MCF 10A (cell line): ENCODE results near the gene GNAO1. TPM values are rescaled to one million over a fixed set of nuclear protein-coding genes. Genes with fewer than 3 reads are reported as not detected.

Source experiments
- BruUV-seq: library from RNA; stranded (reverse); fragments of 400-500 nt; replicated peaks from 2 replicates; lab custom pipeline; 2021; lab: Mats Ljungman, UMichigan
- CTCF ChIA-PET: fragments of 300-600 bp; sonication (Branson Sonifier 250); formaldehyde crosslinking; extraction: SDS; loops from one replicate; lab custom pipeline; 2021; ENCODE audit warnings: antibody characterized with exemption, inconsistent platforms; lab: Yijun Ruan, JAX
- POLR2A ChIA-PET: fragments of 300-600, 350-650 bp; sonication (Branson Sonifier 250); formaldehyde crosslinking; extraction: SDS; loops from one replicate; lab custom pipeline; 2020; ENCODE audit warnings: antibody characterized with exemption, inconsistent platforms; lab: Yijun Ruan, JAX
- DNase-seq: peaks from one replicate; pipeline ENCODE4 v3.0.0-alpha.2; 2018; ENCODE audit not compliant: unreplicated experiment
- H3K27ac Mint-ChIP-seq: one replicate; pipeline ENCODE4 v1.8.0; 2022; ENCODE audit warnings: mild to moderate bottlenecking, low read depth, mixed read lengths; ENCODE audit not compliant: unreplicated experiment
- H3K27me3 Mint-ChIP-seq: one replicate; pipeline ENCODE4 v1.8.0; 2022; ENCODE audit warnings: mixed read lengths; ENCODE audit not compliant: insufficient read depth, unreplicated experiment
- H3K36me3 Mint-ChIP-seq: one replicate; pipeline ENCODE4 v1.8.0; 2022; ENCODE audit warnings: mild to moderate bottlenecking, moderate library complexity, mixed read lengths; ENCODE audit not compliant: insufficient read depth, unreplicated experiment
- H3K4me1 Mint-ChIP-seq: one replicate; pipeline ENCODE4 v1.8.0; 2022; ENCODE audit warnings: mixed read lengths; ENCODE audit not compliant: insufficient read depth, unreplicated experiment
- H3K4me3 Mint-ChIP-seq: one replicate; pipeline ENCODE4 v1.8.0; 2022; ENCODE audit warnings: mild to moderate bottlenecking, moderate library complexity, mixed read lengths; ENCODE audit not compliant: unreplicated experiment
- H3K9me3 Mint-ChIP-seq: one replicate; pipeline ENCODE4 v1.8.0; 2022; ENCODE audit warnings: mixed read lengths; ENCODE audit not compliant: unreplicated experiment
- CTCF ChIP-seq: fragments of 200-600 bp; IDR thresholded peaks from one replicate; pipeline ENCODE4 v1.8.0; 2022; ENCODE audit warnings: antibody characterized with exemption, mild to moderate bottlenecking; ENCODE audit not compliant: unreplicated experiment
- intact Hi-C: fragments of 100-400 bp; cut with micrococcal nuclease; formaldehyde crosslinking; loops from 2 replicates; pipeline ENCODE4 v1.14.1; 2022
- total RNA-seq: library from RNA; stranded (reverse); gene quantifications from 2 replicates; pipeline ENCODE4 v1.2.3, GENCODE V29; 2022

Gene GNAO1
- total RNA-seq, 1 experiment from 2014 or later, result 0.44 TPM

GRCh38 chr16:56312556-56312955, 121.3 kb downstream of the GNAO1 start:
- Mint-ChIP-seq H3K4me1 (no peaks in the 10 kb centered on the region), H3K36me3 (peaks cover 7% of the 10 kb centered on the region), H3K27me3 (peaks cover 46% of the 10 kb centered on the region), H3K4me3 (no peak overlapping the region), H3K27ac (no peak overlapping the region), H3K9me3 (no peaks in the 10 kb centered on the region)
- intact Hi-C loops, result loop anchor here (10.0 kb wide), 2 partner anchors 458 to 848 kb away; no protein-coding TSS in a partner anchor
- ChIA-PET POLR2A (interaction anchor here (1.3 kb wide), 1 partner anchor 370 kb away, joined by 4 read pairs; no protein-coding TSS in a partner anchor), CTCF (interaction anchor here (0.7 to 0.9 kb wide), 3 partner anchors 53 to 390 kb away, joined by 3 to 4 read pairs (median 3); no protein-coding TSS in a partner anchor)
- BruUV-seq, result no TSS peak
- TF ChIP-seq CTCF, result no peak
- DNase-seq, result no peak

GRCh38 chr16:56314244-56314850, 123.1 kb downstream of the GNAO1 start:
- Mint-ChIP-seq H3K27me3 (peaks cover 32% of the 10 kb centered on the region), H3K27ac (no peak overlapping the region), H3K4me1 (no peaks in the 10 kb centered on the region), H3K36me3 (no peaks in the 10 kb centered on the region), H3K9me3 (no peaks in the 10 kb centered on the region), H3K4me3 (no peak overlapping the region)
- CTCF ChIA-PET, result interaction anchor here (0.6 kb wide), 1 partner anchor 119 kb away, joined by 4 read pairs; no protein-coding TSS in a partner anchor
- BruUV-seq, result no TSS peak
- POLR2A ChIA-PET, result no interaction called here
- intact Hi-C loops, result loop anchor here (10.0 kb wide), 2 partner anchors 460 to 850 kb away; no protein-coding TSS in a partner anchor
- TF ChIP-seq CTCF, result no peak
- no peak for DNase-seq

- DNase-seq, result no peak
- Mint-ChIP-seq H3K36me3 (no peaks in the 10 kb centered on the region), H3K4me3 (no peak overlapping the region), H3K9me3 (no peaks in the 10 kb centered on the region), H3K27me3 (peaks cover 30% of the 10 kb centered on the region), H3K27ac (no peak overlapping the region), H3K4me1 (no peaks in the 10 kb centered on the region)
- intact Hi-C loops, result loop anchor here (5.0 to 10.0 kb wide), 3 partner anchors 124 to 851 kb away; partner anchors contain the start of gene GNAO1
- no peak for TF ChIP-seq CTCF
- CTCF ChIA-PET, result interaction anchor here (0.7 to 1.0 kb wide), 4 partner anchors 13 to 374 kb away, joined by 3 to 5 read pairs (median 3); no protein-coding TSS in a partner anchor
- BruUV-seq, result no TSS peak
- POLR2A ChIA-PET, result no interaction called here
Measured at GRCh38 chr16:56315955-56316354, 124.7 kb downstream of the GNAO1 start.

- H3K27ac Mint-ChIP-seq, result no peak overlapping the region
Measured at GRCh38 chr16:56316545-56316944, 125.3 kb downstream of the GNAO1 start.

More at GRCh38 chr16:56316545-56316944, 125.3 kb downstream of the GNAO1 start:
- no peak for TF ChIP-seq CTCF
- Mint-ChIP-seq H3K27me3 (peaks cover 30% of the 10 kb centered on the region), H3K9me3 (no peaks in the 10 kb centered on the region), H3K4me3 (no peak overlapping the region), H3K36me3 (no peaks in the 10 kb centered on the region), H3K4me1 (no peaks in the 10 kb centered on the region)
- intact Hi-C loops, result loop anchor here (5.0 to 10.0 kb wide), 3 partner anchors 124 to 852 kb away; partner anchors contain the start of gene GNAO1
- ChIA-PET POLR2A (no interaction called here), CTCF (interaction anchor here (0.7 to 4.6 kb wide), 3 partner anchors 108 to 370 kb away, joined by 3 to 50 read pairs (median 3); no protein-coding TSS in a partner anchor)
- BruUV-seq, result no TSS peak
- no peak for DNase-seq
